ENCODE measurements around the gene ERG. TPM values are rescaled to one million over a fixed set of nuclear protein-coding genes. Genes with fewer than 3 reads are reported as not detected.

ERG gene
- total and polyA plus RNA-seq, 2 donors from 2014 or later = 6.6 to 29.6 TPM

DNA sequence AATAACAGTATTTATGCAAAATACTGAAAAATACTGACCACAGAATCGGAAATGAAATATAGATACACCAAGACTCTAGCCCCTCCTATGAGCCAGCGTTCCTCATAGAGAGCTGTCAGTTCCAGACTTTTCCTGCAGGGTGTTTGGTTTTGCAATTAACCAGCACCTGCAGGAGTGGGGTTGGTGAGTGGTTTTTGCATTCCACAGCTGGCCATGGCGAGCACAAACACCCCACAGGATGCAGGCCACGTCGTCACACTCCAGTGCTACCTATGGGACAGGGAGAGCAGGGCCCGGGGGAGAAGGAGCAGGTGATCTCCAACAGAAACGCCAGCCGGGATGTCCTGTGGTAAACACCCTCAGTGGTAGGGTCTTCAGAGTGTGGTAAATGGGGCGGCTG lies 94.1 kb downstream of the ERG start:
- Histone ChIP-seq H3K4me3 (ENCODE audit: low read length in 3 of 3) (no peak overlapping the region), H3K9me3 (ENCODE audit: control insufficient read depth in 2 of 3, insufficient read depth in 1 of 3, low read length in 3 of 3) (no peaks in the 10 kb centered on the region), H3K4me1 (ENCODE audit: control insufficient read depth in 2 of 3, insufficient read depth in 2 of 3, low read depth in 1 of 3, low read length in 3 of 3) (peaks cover 0 to 2% (median 0%) of the 10 kb centered on the region in 3 donors), H3K36me3 (ENCODE audit: control insufficient read depth in 2 of 3, insufficient read depth in 3 of 3, low read length in 3 of 3) (no peaks in the 10 kb centered on the region), H3K9ac (ENCODE audit: low read length in 3 of 3) (no peak overlapping the region), H3K27me3 (ENCODE audit: control insufficient read depth, insufficient read depth, low read length) (no peaks in the 10 kb centered on the region), H3K27ac (ENCODE audit: low read depth in 2 of 2, low read length in 2 of 2) (no peak overlapping the region)
- TF ChIP-seq, protein P1, sequence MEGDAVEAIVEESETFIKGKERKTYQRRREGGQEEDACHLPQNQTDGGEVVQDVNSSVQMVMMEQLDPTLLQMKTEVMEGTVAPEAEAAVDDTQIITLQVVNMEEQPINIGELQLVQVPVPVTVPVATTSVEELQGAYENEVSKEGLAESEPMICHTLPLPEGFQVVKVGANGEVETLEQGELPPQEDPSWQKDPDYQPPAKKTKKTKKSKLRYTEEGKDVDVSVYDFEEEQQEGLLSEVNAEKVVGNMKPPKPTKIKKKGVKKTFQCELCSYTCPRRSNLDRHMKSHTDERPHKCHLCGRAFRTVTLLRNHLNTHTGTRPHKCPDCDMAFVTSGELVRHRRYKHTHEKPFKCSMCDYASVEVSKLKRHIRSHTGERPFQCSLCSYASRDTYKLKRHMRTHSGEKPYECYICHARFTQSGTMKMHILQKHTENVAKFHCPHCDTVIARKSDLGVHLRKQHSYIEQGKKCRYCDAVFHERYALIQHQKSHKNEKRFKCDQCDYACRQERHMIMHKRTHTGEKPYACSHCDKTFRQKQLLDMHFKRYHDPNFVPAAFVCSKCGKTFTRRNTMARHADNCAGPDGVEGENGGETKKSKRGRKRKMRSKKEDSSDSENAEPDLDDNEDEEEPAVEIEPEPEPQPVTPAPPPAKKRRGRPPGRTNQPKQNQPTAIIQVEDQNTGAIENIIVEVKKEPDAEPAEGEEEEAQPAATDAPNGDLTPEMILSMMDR (IDR thresholded peaks at IDR 0.05; ENCODE audit: borderline replicate concordance, extremely low read depth, insufficient read depth) = no peak
- intact Hi-C loops (cut with DNase I) = no loop called here
- DNase-seq (no peak), FAIRE-seq (no peak)

DNA sequence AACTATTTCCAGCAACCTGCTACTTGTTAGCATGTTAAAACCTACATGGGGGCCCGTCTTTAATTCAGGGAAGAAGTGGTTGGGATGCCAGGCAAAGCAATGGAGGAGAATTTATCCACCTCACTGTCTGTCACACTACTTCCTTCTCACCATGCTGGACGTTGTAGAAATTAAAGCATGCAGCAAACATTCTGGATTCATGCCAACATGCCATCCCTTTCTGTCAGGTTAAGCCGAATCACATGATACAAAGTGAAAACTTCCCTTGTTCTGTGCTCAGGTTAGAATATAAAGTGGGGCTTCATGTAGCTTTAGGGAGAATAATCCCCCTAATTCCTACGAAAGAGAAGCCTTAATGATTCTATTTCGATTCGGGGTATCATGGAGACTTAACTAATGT lies 95.5 kb downstream of the ERG start:
- DNase-seq = no peak
- no peak overlapping the region for H3K9ac ChIP-seq (ENCODE audit: low read length in 3 of 3)
- intact Hi-C loops (cut with DNase I) = no loop called here
- no peaks in the 10 kb centered on the region for H3K4me1 ChIP-seq (ENCODE audit: control insufficient read depth in 2 of 3, insufficient read depth in 2 of 3, low read depth in 1 of 3, low read length in 3 of 3)
- H3K27me3 ChIP-seq (ENCODE audit: control insufficient read depth, insufficient read depth, low read length) = no peaks in the 10 kb centered on the region
- H3K27ac ChIP-seq (ENCODE audit: low read depth in 2 of 2, low read length in 2 of 2) = no peak overlapping the region
- FAIRE-seq = no peak
- no peak overlapping the region for H3K4me3 ChIP-seq (ENCODE audit: low read length in 3 of 3)
- no peaks in the 10 kb centered on the region for H3K36me3 ChIP-seq (ENCODE audit: control insufficient read depth in 2 of 3, insufficient read depth in 3 of 3, low read length in 3 of 3)
- TF ChIP-seq, protein P1 (IDR thresholded peaks at IDR 0.05; ENCODE audit: borderline replicate concordance, extremely low read depth, insufficient read depth) = no peak
- H3K9me3 ChIP-seq (ENCODE audit: control insufficient read depth in 2 of 3, insufficient read depth in 1 of 3, low read length in 3 of 3) = no peaks in the 10 kb centered on the region

DNA sequence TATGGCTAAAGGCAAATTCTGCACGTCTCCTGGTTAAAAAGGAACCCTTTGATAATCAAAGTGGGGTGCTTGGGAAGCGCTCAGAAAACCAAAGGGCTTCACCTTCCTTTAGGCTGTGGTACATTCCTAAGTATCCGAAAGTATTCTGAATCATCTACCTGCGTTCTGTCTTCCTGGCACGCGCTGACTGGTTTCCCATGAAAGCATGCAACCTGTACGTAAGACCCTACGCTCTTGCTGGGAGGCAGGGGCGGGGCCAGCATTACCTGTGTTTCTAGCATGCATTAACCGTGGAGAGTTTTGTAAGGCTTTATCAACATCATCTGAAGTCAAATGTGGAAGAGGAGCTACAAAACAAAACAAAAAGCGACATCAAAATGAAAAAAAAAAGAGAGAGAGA lies 96.0 kb downstream of the ERG start:
- Histone ChIP-seq H3K4me1 (ENCODE audit: control insufficient read depth in 2 of 3, insufficient read depth in 2 of 3, low read depth in 1 of 3, low read length in 3 of 3) (no peaks in the 10 kb centered on the region), H3K4me3 (ENCODE audit: low read length in 3 of 3) (no peak overlapping the region), H3K27ac (ENCODE audit: low read depth in 2 of 2, low read length in 2 of 2) (no peak overlapping the region), H3K27me3 (ENCODE audit: control insufficient read depth, insufficient read depth, low read length) (no peaks in the 10 kb centered on the region), H3K9me3 (ENCODE audit: control insufficient read depth in 2 of 3, insufficient read depth in 1 of 3, low read length in 3 of 3) (no peaks in the 10 kb centered on the region), H3K36me3 (ENCODE audit: control insufficient read depth in 2 of 3, insufficient read depth in 3 of 3, low read length in 3 of 3) (no peaks in the 10 kb centered on the region), H3K9ac (ENCODE audit: low read length in 3 of 3) (no peak overlapping the region)
- intact Hi-C loops (cut with DNase I) = no loop called here
- FAIRE-seq = no peak
- no peak for DNase-seq
- TF ChIP-seq, protein P1 (IDR thresholded peaks at IDR 0.05; ENCODE audit: borderline replicate concordance, extremely low read depth, insufficient read depth) = no peak
